CD14-positive monocyte (primary cell): ENCODE results near the gene GPC6. TPM values are rescaled to one million over a fixed set of nuclear protein-coding genes. Genes with fewer than 3 reads are reported as not detected.
A peak's percentile ranks its signal among the peaks of the same experiment; 100 is the strongest.

Source experiments
- DNase-seq, 3 donors: peaks; one replicate each; pipeline ENCODE4 v3.0.0-alpha.2; 2011 to 2022
- H2AFZ ChIP-seq: 2 replicates; pipeline ENCODE4 v1.6.0; 2012; ENCODE audit warnings: mild to moderate bottlenecking, low read depth, low read length, inconsistent platforms; ENCODE audit not compliant: insufficient read depth, poor library complexity, severe bottlenecking
- H3K27ac ChIP-seq, 2 donors: 1 replicate in 1 of 2; 2 replicates in 1 of 2; pipeline ENCODE4 v1.5.1; 2012 to 2013; ENCODE audit warnings: low read length in 2 of 2, control low read depth in 1 of 2, inconsistent platforms in 1 of 2, low read depth in 1 of 2, mild to moderate bottlenecking in 1 of 2
- H3K27me3 ChIP-seq, 2 donors: one replicate each; pipeline versions ENCODE4 v1.6.0 to v1.6.1; 2011 to 2013; ENCODE audit warnings: low read length in 2 of 2; ENCODE audit not compliant: control insufficient read depth in 2 of 2, insufficient read depth in 2 of 2
- H3K36me3 ChIP-seq, 2 donors: replicated peaks in 1 of 2; 1 replicate in 1 of 2; 2 replicates in 1 of 2; pipeline versions ENCODE4 v1.5.1 to v1.6.1; 2012 to 2013; ENCODE audit warnings: low read length in 2 of 2, control low read depth in 1 of 2, inconsistent platforms in 1 of 2, mild to moderate bottlenecking in 1 of 2; ENCODE audit not compliant: insufficient read depth in 2 of 2, control insufficient read depth in 1 of 2
- H3K4me1 ChIP-seq, 2 donors: 1 replicate in 1 of 2; 2 replicates in 1 of 2; pipeline versions ENCODE4 v1.5.1 to v1.6.1; 2012 to 2013; ENCODE audit warnings: low read length in 2 of 2, control low read depth in 1 of 2, inconsistent platforms in 1 of 2, mild to moderate bottlenecking in 1 of 2, moderate library complexity in 1 of 2; ENCODE audit not compliant: insufficient read depth in 2 of 2, control insufficient read depth in 1 of 2
- H3K4me2 ChIP-seq: replicated peaks from 2 replicates; pipeline ENCODE3; 2012; ENCODE audit warnings: low read length, moderate library complexity, mild to moderate bottlenecking; ENCODE audit not compliant: poor library complexity, severe bottlenecking; ENCODE audit errors: extremely low read depth
- H3K4me3 ChIP-seq, 3 experiments: fragments of 200-600 bp in 1 of 3; sonication (generic) in 1 of 3; replicated peaks in 1 of 3; 1 replicate in 2 of 3; 2 replicates in 1 of 3; pipeline ENCODE4 v1.5.1; 2011 to 2013; ENCODE audit warnings: low read length in 3 of 3, mild to moderate bottlenecking in 3 of 3, control low read depth in 2 of 3, low read depth in 2 of 3, inconsistent platforms in 1 of 3, moderate library complexity in 1 of 3
- H3K79me2 ChIP-seq: 2 replicates; pipeline ENCODE4 v1.6.0; 2012; ENCODE audit warnings: mild to moderate bottlenecking, control low read depth, inconsistent platforms, low read length, moderate library complexity; ENCODE audit not compliant: insufficient read depth
- H3K9ac ChIP-seq: 2 replicates; pipeline ENCODE4 v1.6.0; 2017; ENCODE audit warnings: low read length, mild to moderate bottlenecking; ENCODE audit not compliant: insufficient read depth, poor library complexity, severe bottlenecking
- H3K9me3 ChIP-seq, 2 donors: replicated peaks in 1 of 2; 1 replicate in 1 of 2; 2 replicates in 1 of 2; pipeline versions ENCODE4 v1.5.1 to v1.6.1; 2012 to 2013; ENCODE audit warnings: low read length in 2 of 2, control low read depth in 1 of 2; ENCODE audit not compliant: control insufficient read depth in 1 of 2, insufficient read depth in 1 of 2
- H4K20me1 ChIP-seq: 2 replicates; pipeline ENCODE4 v1.6.0; 2012; ENCODE audit warnings: mild to moderate bottlenecking, low read length, control low read depth, moderate library complexity; ENCODE audit not compliant: insufficient read depth
- H3K27ac Mint-ChIP-seq, 7 donors: one replicate each; pipeline ENCODE4 v1.8.0; 2020; ENCODE audit warnings: mild to moderate bottlenecking in 7 of 7, mixed read lengths in 7 of 7, moderate library complexity in 6 of 7, inconsistent platforms in 2 of 7
- H3K27me3 Mint-ChIP-seq, 3 donors: one replicate each; pipeline ENCODE4 v1.8.0; 2021 to 2022; ENCODE audit warnings: low read depth in 3 of 3, mild to moderate bottlenecking in 3 of 3, mixed read lengths in 3 of 3, moderate library complexity in 3 of 3, inconsistent platforms in 1 of 3
- H3K36me3 Mint-ChIP-seq, 2 donors: one replicate each; pipeline ENCODE4 v1.8.0; 2020; ENCODE audit warnings: mixed read lengths in 2 of 2, inconsistent platforms in 1 of 2, mild to moderate bottlenecking in 1 of 2
- H3K4me1 Mint-ChIP-seq: one replicate; pipeline ENCODE4 v1.8.0; 2020; ENCODE audit warnings: mild to moderate bottlenecking, mixed read lengths
- H3K4me3 Mint-ChIP-seq, 2 donors: one replicate each; pipeline ENCODE4 v1.8.0; 2020; ENCODE audit warnings: mild to moderate bottlenecking in 2 of 2, mixed read lengths in 2 of 2, moderate library complexity in 1 of 2
- H3K9me3 Mint-ChIP-seq, 7 donors: one replicate each; pipeline ENCODE4 v1.8.0; 2020 to 2022; ENCODE audit warnings: mixed read lengths in 7 of 7, mild to moderate bottlenecking in 6 of 7, moderate library complexity in 6 of 7, inconsistent platforms in 2 of 7
- CTCF ChIP-seq: fragments of 200-600 bp; IDR thresholded peaks from one replicate; pipeline ENCODE4 v1.8.0; 2022; ENCODE audit warnings: antibody characterized with exemption, mild to moderate bottlenecking
- WGBS: methylation state at CpG from one replicate; pipeline ENCODE4 v1.1.5; 2013; ENCODE audit warnings: missing lambda C conversion rate; ENCODE audit not compliant: insufficient coverage; 5-methylcytosine and 5-hydroxymethylcytosine counted together
- intact Hi-C, 2 donors: fragments of 100-400 bp; cut with micrococcal nuclease; formaldehyde crosslinking; loops; one replicate each; pipeline versions ENCODE4 v1.15.0 to v1.15.1; 2023
- polyA plus RNA-seq, 3 donors: library from polyadenylated mRNA; depleted of rRNA in 1 of 3; unstranded in 2 of 3; stranded (reverse) in 1 of 3; fragments of 300-500 nt in 2 of 3; fragments of >200 nt in 1 of 3; fragmentation: Illumina TruSeq in 2 of 3; gene quantifications; 1 replicate in 2 of 3; 2 replicates in 1 of 3; pipeline ENCODE4 v1.2.3, GENCODE V29; 2012 to 2021

GPC6 gene
- polyA plus RNA-seq, 3 donors, result not detected

GRCh38 chr13:94129490-94129894 lies 902.9 kb downstream of the GPC6 start:
- peak overlapping the region in 1 of 7 donors; percentile 33 for H3K27ac Mint-ChIP-seq
- no peak overlapping the region for H3K27ac ChIP-seq
- no CpG with 5 or more reads among the region's 2 CpGs for WGBS
- H3K9me3 Mint-ChIP-seq, result peaks cover 0 to 5% (median 2%) of the 10 kb centered on the region in 7 donors
- H3K4me1 Mint-ChIP-seq, result no peaks in the 10 kb centered on the region
- no peaks in the 10 kb centered on the region for H3K36me3 Mint-ChIP-seq
- no peak overlapping the region for H3K4me3 Mint-ChIP-seq
- no peak overlapping the region for H3K4me3 ChIP-seq
- no peak overlapping the region for H3K4me2 ChIP-seq
- H3K4me1 ChIP-seq, result no peaks in the 10 kb centered on the region
- H3K27me3 Mint-ChIP-seq, result peaks cover 0 to 2% (median 0%) of the 10 kb centered on the region in 3 donors
- no peaks in the 10 kb centered on the region for H4K20me1 ChIP-seq
- no peak overlapping the region for H2AFZ ChIP-seq
- no peak for TF ChIP-seq CTCF
- DNase-seq, result no peak
- no peaks in the 10 kb centered on the region for H3K27me3 ChIP-seq
- intact Hi-C loops, result no loop called here
- H3K79me2 ChIP-seq, result no peaks in the 10 kb centered on the region
- no peaks in the 10 kb centered on the region for H3K9me3 ChIP-seq
- H3K36me3 ChIP-seq, result no peaks in the 10 kb centered on the region
- no peak overlapping the region for H3K9ac ChIP-seq

GRCh38 chr13:94138831-94139230 lies 912.2 kb downstream of the GPC6 start:
- Histone ChIP-seq H3K9me3 (no peaks in the 10 kb centered on the region), H3K4me2 (no peak overlapping the region), H3K9ac (no peak overlapping the region), H3K79me2 (no peaks in the 10 kb centered on the region), H3K4me3 (no peak overlapping the region), H3K36me3 (no peaks in the 10 kb centered on the region), H4K20me1 (no peaks in the 10 kb centered on the region), H3K4me1 (no peaks in the 10 kb centered on the region), H3K27ac (no peak overlapping the region), H3K27me3 (no peaks in the 10 kb centered on the region), H2AFZ (no peak overlapping the region)
- Mint-ChIP-seq H3K4me3 (no peak overlapping the region), H3K36me3 (no peaks in the 10 kb centered on the region), H3K27me3 (peaks cover 0 to 2% (median 0%) of the 10 kb centered on the region in 3 donors), H3K9me3 (peaks cover 0 to 6% (median 2%) of the 10 kb centered on the region in 7 donors), H3K4me1 (no peaks in the 10 kb centered on the region), H3K27ac (no peak overlapping the region)
- TF ChIP-seq CTCF, result no peak
- DNase-seq, result no peak
- intact Hi-C loops, result no loop called here
- 80% methylated on average over 1 of the region's 4 CpGs for WGBS
